HG03439 (cell line): ENCODE data around the gene PRKD1.

Source experiments
- ATAC-seq: cut with Tn5 transposase; IDR thresholded peaks from one replicate; pipeline ENCODE4 v1.9.1; 2021; ENCODE audit warnings: mild to moderate bottlenecking, moderate library complexity; ENCODE audit not compliant: unreplicated experiment

The PRKD1 gene

DNA sequence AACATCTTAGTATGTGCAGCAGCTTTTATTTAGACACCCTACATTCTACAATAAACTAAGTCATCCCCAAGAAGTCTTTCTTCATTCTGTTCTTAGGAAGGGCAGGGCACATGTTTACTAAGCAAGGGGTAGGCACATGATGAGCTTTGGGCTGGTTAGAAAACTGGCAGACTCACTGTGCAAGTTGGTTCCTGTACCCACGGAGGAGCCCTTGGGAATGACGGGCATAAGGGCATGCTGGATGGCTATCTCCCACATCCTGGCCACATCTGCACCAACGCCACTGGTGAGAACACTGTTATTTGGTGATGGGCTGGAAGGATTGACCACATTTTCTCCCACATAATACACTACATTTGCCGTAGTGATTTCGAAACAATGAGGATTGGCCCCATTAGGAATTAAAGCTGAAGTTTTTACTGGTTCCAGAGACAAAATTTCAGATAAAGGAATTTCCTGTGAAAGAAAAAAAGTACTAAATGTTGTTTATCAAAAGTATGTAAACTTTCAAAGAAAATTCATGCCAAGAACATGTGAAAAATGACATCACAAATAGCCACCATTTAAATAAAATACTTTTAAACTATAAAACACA lies 297.0 kb downstream of the PRKD1 start:
- no peak for ATAC-seq

DNA sequence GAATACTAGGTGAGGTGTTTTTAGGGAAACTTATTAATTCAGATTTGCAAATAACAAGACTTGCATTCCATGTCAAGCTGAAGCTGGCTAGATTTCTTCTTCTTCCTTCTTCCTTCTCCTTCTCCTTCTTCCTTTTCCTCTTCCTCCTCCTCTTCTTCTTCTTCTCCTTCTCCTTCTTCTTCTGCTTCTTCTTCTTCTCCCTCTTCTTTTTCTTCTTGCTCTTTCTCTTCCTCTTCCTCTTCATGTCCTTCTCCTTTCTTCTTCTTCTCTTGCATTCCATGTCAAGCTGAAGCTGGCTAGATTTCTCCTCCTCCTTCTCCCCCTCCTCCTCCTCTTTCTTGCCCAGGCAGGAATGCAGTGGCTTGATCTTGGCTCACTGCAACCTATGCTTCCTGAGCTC lies 297.8 kb downstream of the PRKD1 start:
- no peak for ATAC-seq

GRCh38 chr14:29627137-29627536 lies 300.5 kb downstream of the PRKD1 start:
- no peak for ATAC-seq

- no peak for ATAC-seq
Observed at GRCh38 chr14:29618323-29619067, 309.2 kb downstream of the PRKD1 start.

- ATAC-seq: no peak
Observed at GRCh38 chr14:29616922-29617321, 310.7 kb downstream of the PRKD1 start.

- ATAC-seq: no peak
Observed at GRCh38 chr14:29608861-29609260, 318.8 kb downstream of the PRKD1 start.

- ATAC-seq: no peak
Observed at GRCh38 chr14:29607169-29607568, 320.5 kb downstream of the PRKD1 start.

- ATAC-seq: no peak
Observed at GRCh38 chr14:29603696-29604095, 324.0 kb downstream of the PRKD1 start.

DNA sequence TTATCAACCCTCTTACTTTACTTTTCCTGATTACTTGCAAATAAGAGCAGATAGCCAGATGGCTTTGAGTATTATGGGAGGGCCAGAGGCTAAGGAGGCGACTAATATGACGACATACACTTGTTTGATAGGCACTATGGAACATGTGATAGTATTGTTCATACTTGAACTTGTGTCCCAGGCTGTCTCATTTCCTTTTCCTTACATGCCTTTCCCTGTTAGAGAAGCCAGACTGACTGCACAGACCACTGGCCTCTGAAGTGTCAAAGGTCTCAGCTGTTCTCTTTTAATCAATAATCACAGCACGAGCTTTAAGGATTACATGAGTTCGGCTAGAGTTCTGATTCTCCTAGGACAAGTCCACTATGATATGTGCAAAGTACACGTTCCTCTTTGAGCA lies 326.0 kb downstream of the PRKD1 start:
- ATAC-seq: no peak

- ATAC-seq: no peak
Observed at GRCh38 chr14:29587761-29588470, 339.7 kb downstream of the PRKD1 start.

DNA sequence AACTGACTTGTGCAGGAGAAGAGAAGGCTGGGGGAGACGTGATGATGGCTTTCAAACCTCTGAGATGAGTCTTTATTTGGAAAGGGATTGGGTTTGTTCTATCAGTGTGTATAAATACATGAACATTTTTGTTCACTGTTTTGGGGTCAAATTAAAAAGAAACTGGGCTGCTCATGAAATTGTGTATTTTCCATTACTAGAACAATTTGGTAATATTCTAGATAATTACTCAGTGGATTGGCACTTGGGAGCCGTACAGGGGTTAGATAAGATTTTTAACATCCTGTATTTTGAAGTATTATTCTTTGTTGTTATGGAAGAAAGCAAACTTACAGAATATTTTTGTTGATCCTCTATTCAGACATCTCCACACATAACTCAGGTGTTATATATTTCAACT lies 340.6 kb downstream of the PRKD1 start:
- ATAC-seq: no peak

GRCh38 chr14:29584992-29585391 lies 342.7 kb downstream of the PRKD1 start:
- no peak for ATAC-seq

GRCh38 chr14:29580763-29581162 lies 346.9 kb downstream of the PRKD1 start:
- ATAC-seq: no peak

- no peak for ATAC-seq
Observed at GRCh38 chr14:29579838-29580237, 347.8 kb downstream of the PRKD1 start.

DNA sequence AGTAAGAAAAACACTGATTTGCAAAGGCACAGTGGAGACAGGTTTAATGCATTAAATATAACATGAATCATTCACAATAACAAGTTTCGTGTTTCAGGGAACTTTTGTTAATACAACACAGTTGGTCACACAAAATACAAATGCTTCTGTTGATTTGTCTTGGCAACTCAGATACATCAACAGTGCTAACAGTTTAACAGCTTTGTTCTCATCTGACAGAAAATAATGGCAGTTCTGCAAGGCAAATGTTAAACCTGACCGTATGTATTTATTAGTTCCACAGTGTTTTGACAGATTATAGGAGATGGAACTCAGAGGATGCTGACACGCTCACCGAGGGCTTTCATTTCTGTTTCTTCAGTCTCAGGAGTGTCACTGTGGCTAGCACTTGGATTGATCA lies 350.7 kb downstream of the PRKD1 start:
- ATAC-seq: no peak

GRCh38 chr14:29569194-29569593 lies 358.5 kb downstream of the PRKD1 start:
- no peak for ATAC-seq

DNA sequence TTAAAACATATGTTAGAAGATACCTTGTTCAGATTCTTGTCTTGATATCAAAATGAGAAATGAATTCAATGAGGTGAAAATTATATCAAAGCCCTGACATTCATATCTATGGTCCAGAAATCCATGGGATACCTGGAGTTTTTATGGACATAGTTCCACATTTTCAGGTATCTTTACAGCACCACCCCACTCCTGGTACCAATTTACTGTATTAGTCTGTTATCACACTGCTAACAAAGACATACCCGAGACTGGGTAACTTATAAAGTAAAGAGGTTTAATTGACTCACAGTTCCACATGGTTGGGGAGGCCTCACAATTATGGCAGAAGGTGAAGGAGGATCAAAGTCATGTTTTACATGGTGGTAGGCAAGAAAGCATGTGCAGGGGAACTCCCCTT lies 361.5 kb downstream of the PRKD1 start:
- ATAC-seq: no peak

DNA sequence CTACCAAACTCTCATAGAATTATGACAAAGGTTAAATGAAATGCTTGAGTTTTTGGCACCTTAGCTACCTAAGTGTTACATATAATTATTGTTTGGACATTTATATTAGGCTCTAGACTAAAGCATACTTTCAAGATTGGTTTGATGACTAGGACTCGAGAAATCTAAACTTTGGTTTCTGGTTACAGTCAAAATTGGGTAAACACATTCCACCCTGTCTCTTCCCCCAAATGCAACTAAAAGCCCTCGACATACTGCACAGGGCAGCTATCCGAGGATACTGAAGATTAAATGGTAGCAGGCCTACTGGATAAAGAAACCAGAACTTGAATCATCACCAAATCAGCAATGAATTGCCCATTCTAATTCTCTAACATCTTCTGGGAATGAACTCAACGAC lies 369.1 kb downstream of the PRKD1 start:
- ATAC-seq: no peak

GRCh38 chr14:29554335-29554734 lies 373.3 kb downstream of the PRKD1 start:
- ATAC-seq: no peak

GRCh38 chr14:29553427-29553826 lies 374.2 kb downstream of the PRKD1 start:
- no peak for ATAC-seq

GRCh38 chr14:29548948-29549370 lies 378.7 kb downstream of the PRKD1 start:
- ATAC-seq: peak; percentile 86

DNA sequence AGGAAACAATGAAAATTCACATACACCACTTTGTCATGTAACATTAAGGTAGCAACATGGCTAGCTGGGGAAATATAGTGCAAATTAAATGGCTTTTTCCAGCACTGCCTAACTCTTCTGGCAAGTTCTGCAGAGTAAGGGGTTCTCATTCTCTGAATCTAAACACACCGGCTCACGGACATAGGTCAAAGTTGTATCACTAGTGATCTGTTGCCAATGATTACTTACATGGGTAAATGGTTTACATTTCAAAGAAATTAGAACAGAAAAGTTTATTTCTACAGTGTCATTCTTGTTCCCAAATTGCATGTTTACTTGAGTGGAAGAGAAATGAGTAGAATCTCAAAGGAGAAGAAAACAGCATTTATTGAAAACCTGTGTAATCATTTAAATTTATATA lies 381.9 kb downstream of the PRKD1 start:
- ATAC-seq: no peak
